ENCODE data around the gene ABCD1. TPM values are rescaled to one million over a fixed set of nuclear protein-coding genes. Genes with fewer than 3 reads are reported as not detected.

ABCD1 gene
- total RNA-seq, 1 experiment from 2014 or later: 9.1 TPM

DNA sequence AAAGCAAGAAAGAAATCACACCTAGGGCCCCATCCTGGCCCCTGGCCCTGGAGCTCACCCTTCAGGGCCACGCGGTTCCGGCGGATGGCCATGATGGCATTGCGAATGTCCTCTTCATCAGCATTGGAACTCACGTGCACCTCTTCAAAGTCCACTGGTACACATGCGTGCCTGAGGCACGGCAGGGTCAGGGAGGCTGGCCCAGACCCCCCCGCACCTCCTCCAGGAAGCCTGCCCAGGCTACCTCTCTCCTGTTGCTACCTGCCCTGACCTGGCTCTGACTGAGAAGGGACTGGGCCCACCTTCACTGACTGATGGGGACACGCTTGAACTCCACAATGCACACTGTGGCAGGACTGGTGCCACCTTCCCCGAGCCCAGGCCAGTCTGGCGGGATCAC, 65.0 kb downstream of the ABCD1 start:
- H3K27ac Mint-ChIP-seq: no peak overlapping the region
- ATAC-seq (no peak), DNase-seq (ENCODE audit: low spot score) (no peak)
- no peak for TF ChIP-seq ZNF219 (CRISPR knock-in tag; IDR thresholded peaks at IDR 0.05; ENCODE audit: borderline replicate concordance)
- no peak for TF ChIP-seq GABPB1 (CRISPR knock-in tag; IDR thresholded peaks at IDR 0.05)
- TF ChIP-seq, protein P1, sequence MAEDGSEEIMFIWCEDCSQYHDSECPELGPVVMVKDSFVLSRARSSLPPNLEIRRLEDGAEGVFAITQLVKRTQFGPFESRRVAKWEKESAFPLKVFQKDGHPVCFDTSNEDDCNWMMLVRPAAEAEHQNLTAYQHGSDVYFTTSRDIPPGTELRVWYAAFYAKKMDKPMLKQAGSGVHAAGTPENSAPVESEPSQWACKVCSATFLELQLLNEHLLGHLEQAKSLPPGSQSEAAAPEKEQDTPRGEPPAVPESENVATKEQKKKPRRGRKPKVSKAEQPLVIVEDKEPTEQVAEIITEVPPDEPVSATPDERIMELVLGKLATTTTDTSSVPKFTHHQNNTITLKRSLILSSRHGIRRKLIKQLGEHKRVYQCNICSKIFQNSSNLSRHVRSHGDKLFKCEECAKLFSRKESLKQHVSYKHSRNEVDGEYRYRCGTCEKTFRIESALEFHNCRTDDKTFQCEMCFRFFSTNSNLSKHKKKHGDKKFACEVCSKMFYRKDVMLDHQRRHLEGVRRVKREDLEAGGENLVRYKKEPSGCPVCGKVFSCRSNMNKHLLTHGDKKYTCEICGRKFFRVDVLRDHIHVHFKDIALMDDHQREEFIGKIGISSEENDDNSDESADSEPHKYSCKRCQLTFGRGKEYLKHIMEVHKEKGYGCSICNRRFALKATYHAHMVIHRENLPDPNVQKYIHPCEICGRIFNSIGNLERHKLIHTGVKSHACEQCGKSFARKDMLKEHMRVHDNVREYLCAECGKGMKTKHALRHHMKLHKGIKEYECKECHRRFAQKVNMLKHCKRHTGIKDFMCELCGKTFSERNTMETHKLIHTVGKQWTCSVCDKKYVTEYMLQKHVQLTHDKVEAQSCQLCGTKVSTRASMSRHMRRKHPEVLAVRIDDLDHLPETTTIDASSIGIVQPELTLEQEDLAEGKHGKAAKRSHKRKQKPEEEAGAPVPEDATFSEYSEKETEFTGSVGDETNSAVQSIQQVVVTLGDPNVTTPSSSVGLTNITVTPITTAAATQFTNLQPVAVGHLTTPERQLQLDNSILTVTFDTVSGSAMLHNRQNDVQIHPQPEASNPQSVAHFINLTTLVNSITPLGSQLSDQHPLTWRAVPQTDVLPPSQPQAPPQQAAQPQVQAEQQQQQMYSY (CRISPR knock-in tag; IDR thresholded peaks at IDR 0.05): no peak
- no peak for TF ChIP-seq SMAD3 (CRISPR knock-in tag; IDR thresholded peaks at IDR 0.05; ENCODE audit: borderline replicate concordance)
- no peak for TF ChIP-seq KAT7 (CRISPR knock-in tag; IDR thresholded peaks at IDR 0.05; ENCODE audit: borderline replicate concordance)
- TF ChIP-seq, protein P2, sequence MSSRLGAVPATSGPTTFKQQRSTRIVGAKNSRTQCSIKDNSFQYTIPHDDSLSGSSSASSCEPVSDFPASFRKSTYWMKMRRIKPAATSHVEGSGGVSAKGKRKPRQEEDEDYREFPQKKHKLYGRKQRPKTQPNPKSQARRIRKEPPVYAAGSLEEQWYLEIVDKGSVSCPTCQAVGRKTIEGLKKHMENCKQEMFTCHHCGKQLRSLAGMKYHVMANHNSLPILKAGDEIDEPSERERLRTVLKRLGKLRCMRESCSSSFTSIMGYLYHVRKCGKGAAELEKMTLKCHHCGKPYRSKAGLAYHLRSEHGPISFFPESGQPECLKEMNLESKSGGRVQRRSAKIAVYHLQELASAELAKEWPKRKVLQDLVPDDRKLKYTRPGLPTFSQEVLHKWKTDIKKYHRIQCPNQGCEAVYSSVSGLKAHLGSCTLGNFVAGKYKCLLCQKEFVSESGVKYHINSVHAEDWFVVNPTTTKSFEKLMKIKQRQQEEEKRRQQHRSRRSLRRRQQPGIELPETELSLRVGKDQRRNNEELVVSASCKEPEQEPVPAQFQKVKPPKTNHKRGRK (CRISPR knock-in tag; IDR thresholded peaks at IDR 0.05; ENCODE audit: borderline replicate concordance): no peak
- TF ChIP-seq, protein P3, sequence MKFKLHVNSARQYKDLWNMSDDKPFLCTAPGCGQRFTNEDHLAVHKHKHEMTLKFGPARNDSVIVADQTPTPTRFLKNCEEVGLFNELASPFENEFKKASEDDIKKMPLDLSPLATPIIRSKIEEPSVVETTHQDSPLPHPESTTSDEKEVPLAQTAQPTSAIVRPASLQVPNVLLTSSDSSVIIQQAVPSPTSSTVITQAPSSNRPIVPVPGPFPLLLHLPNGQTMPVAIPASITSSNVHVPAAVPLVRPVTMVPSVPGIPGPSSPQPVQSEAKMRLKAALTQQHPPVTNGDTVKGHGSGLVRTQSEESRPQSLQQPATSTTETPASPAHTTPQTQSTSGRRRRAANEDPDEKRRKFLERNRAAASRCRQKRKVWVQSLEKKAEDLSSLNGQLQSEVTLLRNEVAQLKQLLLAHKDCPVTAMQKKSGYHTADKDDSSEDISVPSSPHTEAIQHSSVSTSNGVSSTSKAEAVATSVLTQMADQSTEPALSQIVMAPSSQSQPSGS (CRISPR knock-in tag; IDR thresholded peaks at IDR 0.05; ENCODE audit: borderline replicate concordance, low read depth): no peak
- TF ChIP-seq, protein P4, sequence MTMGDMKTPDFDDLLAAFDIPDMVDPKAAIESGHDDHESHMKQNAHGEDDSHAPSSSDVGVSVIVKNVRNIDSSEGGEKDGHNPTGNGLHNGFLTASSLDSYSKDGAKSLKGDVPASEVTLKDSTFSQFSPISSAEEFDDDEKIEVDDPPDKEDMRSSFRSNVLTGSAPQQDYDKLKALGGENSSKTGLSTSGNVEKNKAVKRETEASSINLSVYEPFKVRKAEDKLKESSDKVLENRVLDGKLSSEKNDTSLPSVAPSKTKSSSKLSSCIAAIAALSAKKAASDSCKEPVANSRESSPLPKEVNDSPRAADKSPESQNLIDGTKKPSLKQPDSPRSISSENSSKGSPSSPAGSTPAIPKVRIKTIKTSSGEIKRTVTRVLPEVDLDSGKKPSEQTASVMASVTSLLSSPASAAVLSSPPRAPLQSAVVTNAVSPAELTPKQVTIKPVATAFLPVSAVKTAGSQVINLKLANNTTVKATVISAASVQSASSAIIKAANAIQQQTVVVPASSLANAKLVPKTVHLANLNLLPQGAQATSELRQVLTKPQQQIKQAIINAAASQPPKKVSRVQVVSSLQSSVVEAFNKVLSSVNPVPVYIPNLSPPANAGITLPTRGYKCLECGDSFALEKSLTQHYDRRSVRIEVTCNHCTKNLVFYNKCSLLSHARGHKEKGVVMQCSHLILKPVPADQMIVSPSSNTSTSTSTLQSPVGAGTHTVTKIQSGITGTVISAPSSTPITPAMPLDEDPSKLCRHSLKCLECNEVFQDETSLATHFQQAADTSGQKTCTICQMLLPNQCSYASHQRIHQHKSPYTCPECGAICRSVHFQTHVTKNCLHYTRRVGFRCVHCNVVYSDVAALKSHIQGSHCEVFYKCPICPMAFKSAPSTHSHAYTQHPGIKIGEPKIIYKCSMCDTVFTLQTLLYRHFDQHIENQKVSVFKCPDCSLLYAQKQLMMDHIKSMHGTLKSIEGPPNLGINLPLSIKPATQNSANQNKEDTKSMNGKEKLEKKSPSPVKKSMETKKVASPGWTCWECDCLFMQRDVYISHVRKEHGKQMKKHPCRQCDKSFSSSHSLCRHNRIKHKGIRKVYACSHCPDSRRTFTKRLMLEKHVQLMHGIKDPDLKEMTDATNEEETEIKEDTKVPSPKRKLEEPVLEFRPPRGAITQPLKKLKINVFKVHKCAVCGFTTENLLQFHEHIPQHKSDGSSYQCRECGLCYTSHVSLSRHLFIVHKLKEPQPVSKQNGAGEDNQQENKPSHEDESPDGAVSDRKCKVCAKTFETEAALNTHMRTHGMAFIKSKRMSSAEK (CRISPR knock-in tag; IDR thresholded peaks at IDR 0.05; ENCODE audit: borderline replicate concordance): no peak
- ChIA-PET POLR2A (no interaction called here), CTCF (no interaction called here)
- no peaks in the 10 kb centered on the region for H3K9me3 Mint-ChIP-seq
- no peaks in the 10 kb centered on the region for H3K27me3 Mint-ChIP-seq (ENCODE audit: low read depth)
- peaks cover 3% of the 10 kb centered on the region for H3K36me3 Mint-ChIP-seq
- H3K4me3 Mint-ChIP-seq: no peak overlapping the region
- H3K4me1 Mint-ChIP-seq: peaks cover 5% of the 10 kb centered on the region

DNA sequence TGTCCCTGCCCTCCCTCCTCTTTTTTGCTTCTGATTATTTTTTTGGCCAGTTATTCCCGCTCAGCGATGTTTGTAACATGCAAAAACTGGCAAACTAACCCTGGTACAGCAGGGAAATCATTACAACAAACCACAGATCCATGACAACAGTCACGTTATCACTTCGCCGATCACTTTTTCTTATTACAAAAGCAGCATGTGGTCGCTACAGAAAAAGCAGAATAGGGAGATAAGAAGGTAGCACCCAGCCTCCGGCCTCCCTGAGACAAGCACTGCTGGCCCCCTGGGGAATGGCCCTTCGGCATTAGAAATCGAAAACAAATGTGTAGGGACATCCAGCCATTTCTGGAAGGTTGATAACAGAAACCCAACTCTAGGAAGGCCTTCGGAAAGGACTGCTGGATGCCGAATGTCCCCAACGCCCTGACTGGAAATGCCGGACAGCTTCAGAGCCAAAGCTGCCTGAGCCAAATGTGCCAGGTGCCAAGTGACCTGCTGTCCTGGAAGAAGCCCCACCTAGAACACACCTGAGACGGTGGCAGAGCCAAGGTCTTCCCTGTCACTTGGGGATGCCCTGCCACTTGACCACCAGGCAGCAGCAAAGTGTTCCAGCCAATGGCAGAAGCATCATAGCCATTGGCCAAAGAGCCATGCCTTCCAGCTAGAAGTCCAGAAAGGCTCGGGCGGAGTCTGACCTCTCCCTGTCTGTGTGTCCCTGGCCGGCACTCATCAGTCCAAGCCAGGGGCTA, 66.6 kb downstream of the ABCD1 start:
- peaks cover 11% of the 10 kb centered on the region for H3K4me1 Mint-ChIP-seq
- peaks cover 3% of the 10 kb centered on the region for H3K36me3 Mint-ChIP-seq
- H3K27ac Mint-ChIP-seq: peak overlapping the region; percentile 36; the same call in 1 of the 2 replicates
- ChIA-PET CTCF (no interaction called here), POLR2A (no interaction called here)
- no peaks in the 10 kb centered on the region for H3K27me3 Mint-ChIP-seq (ENCODE audit: low read depth)
- ATAC-seq: no peak
- H3K9me3 Mint-ChIP-seq: no peaks in the 10 kb centered on the region
- TF ChIP-seq ZNF121 (CRISPR knock-in tag; IDR thresholded peaks at IDR 0.05) (no peak), NR1H2 (CRISPR knock-in tag; IDR thresholded peaks at IDR 0.05) (no peak), CREM (CRISPR knock-in tag; IDR thresholded peaks at IDR 0.05) (no peak), SOX15 (CRISPR knock-in tag; IDR thresholded peaks at IDR 0.05) (no peak)
- TF ChIP-seq, protein P5, sequence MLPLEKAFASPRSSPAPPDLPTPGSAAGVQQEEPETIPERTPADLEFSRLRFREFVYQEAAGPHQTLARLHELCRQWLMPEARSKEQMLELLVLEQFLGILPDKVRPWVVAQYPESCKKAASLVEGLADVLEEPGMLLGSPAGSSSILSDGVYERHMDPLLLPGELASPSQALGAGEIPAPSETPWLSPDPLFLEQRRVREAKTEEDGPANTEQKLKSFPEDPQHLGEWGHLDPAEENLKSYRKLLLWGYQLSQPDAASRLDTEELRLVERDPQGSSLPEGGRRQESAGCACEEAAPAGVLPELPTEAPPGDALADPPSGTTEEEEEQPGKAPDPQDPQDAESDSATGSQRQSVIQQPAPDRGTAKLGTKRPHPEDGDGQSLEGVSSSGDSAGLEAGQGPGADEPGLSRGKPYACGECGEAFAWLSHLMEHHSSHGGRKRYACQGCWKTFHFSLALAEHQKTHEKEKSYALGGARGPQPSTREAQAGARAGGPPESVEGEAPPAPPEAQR (CRISPR knock-in tag; IDR thresholded peaks at IDR 0.05): no peak
- TF ChIP-seq, protein P3 (CRISPR knock-in tag; IDR thresholded peaks at IDR 0.05; ENCODE audit: borderline replicate concordance, low read depth): no peak
- TF ChIP-seq, protein P6, sequence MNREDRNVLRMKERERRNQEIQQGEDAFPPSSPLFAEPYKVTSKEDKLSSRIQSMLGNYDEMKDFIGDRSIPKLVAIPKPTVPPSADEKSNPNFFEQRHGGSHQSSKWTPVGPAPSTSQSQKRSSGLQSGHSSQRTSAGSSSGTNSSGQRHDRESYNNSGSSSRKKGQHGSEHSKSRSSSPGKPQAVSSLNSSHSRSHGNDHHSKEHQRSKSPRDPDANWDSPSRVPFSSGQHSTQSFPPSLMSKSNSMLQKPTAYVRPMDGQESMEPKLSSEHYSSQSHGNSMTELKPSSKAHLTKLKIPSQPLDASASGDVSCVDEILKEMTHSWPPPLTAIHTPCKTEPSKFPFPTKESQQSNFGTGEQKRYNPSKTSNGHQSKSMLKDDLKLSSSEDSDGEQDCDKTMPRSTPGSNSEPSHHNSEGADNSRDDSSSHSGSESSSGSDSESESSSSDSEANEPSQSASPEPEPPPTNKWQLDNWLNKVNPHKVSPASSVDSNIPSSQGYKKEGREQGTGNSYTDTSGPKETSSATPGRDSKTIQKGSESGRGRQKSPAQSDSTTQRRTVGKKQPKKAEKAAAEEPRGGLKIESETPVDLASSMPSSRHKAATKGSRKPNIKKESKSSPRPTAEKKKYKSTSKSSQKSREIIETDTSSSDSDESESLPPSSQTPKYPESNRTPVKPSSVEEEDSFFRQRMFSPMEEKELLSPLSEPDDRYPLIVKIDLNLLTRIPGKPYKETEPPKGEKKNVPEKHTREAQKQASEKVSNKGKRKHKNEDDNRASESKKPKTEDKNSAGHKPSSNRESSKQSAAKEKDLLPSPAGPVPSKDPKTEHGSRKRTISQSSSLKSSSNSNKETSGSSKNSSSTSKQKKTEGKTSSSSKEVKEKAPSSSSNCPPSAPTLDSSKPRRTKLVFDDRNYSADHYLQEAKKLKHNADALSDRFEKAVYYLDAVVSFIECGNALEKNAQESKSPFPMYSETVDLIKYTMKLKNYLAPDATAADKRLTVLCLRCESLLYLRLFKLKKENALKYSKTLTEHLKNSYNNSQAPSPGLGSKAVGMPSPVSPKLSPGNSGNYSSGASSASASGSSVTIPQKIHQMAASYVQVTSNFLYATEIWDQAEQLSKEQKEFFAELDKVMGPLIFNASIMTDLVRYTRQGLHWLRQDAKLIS (CRISPR knock-in tag; IDR thresholded peaks at IDR 0.05; ENCODE audit: borderline replicate concordance): no peak
- H3K4me3 Mint-ChIP-seq: no peak overlapping the region
- no peak for DNase-seq (ENCODE audit: low spot score)
